ENCODE data around the gene TBC1D8.

TBC1D8 gene

GRCh38 chr2:101151146-101151858, at the start of gene TBC1D8:
Gene TBC1D8 (minus strand): TSS chr2:101151382. CDS start chr2:101151253, 129 bp downstream.
- Histone ChIP-seq H3K27ac (peak within 1 kb of the TSS; percentile 88), H3K9me3 (ENCODE audit: severe bottlenecking) (no peaks in the 10 kb centered on the region), H3K27me3 (ENCODE audit: insufficient read depth, low read depth, severe bottlenecking) (no peaks in the 10 kb centered on the region), H3K4me3 (ENCODE audit: low read depth, low read length) (peak within 1 kb of the TSS; percentile 91), H3K36me3 (peaks cover 6% of the 10 kb centered on the region)
- peak; percentile 92 for DNase-seq
- TF ChIP-seq CTCF (IDR thresholded peaks at IDR 0.05; ENCODE audit: low read depth, low read length) = no peak

GRCh38 chr2:101200676-101201075, 49.5 kb upstream of the TBC1D8 start:
- DNase-seq = no peak
- no peak for TF ChIP-seq CTCF (IDR thresholded peaks at IDR 0.05; ENCODE audit: low read depth, low read length)
- H3K9me3 ChIP-seq (ENCODE audit: severe bottlenecking) = no peaks in the 10 kb centered on the region
- H3K27ac ChIP-seq = no peak overlapping the region
- H3K27me3 ChIP-seq (ENCODE audit: insufficient read depth, low read depth, severe bottlenecking) = no peaks in the 10 kb centered on the region
- H3K4me3 ChIP-seq (ENCODE audit: low read depth, low read length) = no peak overlapping the region
- H3K36me3 ChIP-seq = no peaks in the 10 kb centered on the region

GRCh38 chr2:101199251-101199791, 48.1 kb upstream of the TBC1D8 start:
- Histone ChIP-seq H3K36me3 (no peaks in the 10 kb centered on the region), H3K27ac (no peak overlapping the region)
- no peak for TF ChIP-seq CTCF (IDR thresholded peaks at IDR 0.05; ENCODE audit: low read depth, low read length)

GRCh38 chr2:101197814-101198213, 46.6 kb upstream of the TBC1D8 start:
- no peak for DNase-seq
- Histone ChIP-seq H3K27ac (no peak overlapping the region), H3K36me3 (no peaks in the 10 kb centered on the region), H3K9me3 (ENCODE audit: severe bottlenecking) (no peaks in the 10 kb centered on the region), H3K4me3 (ENCODE audit: low read depth, low read length) (no peak overlapping the region), H3K27me3 (ENCODE audit: insufficient read depth, low read depth, severe bottlenecking) (no peaks in the 10 kb centered on the region)
- no peak for TF ChIP-seq CTCF (IDR thresholded peaks at IDR 0.05; ENCODE audit: low read depth, low read length)

More at GRCh38 chr2:101199251-101199791, 48.1 kb upstream of the TBC1D8 start:
- no peak overlapping the region for H3K4me3 ChIP-seq (ENCODE audit: low read depth, low read length)
- no peak for DNase-seq
- no peaks in the 10 kb centered on the region for H3K27me3 ChIP-seq (ENCODE audit: insufficient read depth, low read depth, severe bottlenecking)
- H3K9me3 ChIP-seq (ENCODE audit: severe bottlenecking) = no peaks in the 10 kb centered on the region

GRCh38 chr2:101197215-101197745, 46.1 kb upstream of the TBC1D8 start:
- no peaks in the 10 kb centered on the region for H3K36me3 ChIP-seq
- no peak overlapping the region for H3K4me3 ChIP-seq (ENCODE audit: low read depth, low read length)
- H3K9me3 ChIP-seq (ENCODE audit: severe bottlenecking) = no peaks in the 10 kb centered on the region
- DNase-seq = no peak
- no peaks in the 10 kb centered on the region for H3K27me3 ChIP-seq (ENCODE audit: insufficient read depth, low read depth, severe bottlenecking)
- no peak overlapping the region for H3K27ac ChIP-seq
- no peak for TF ChIP-seq CTCF (IDR thresholded peaks at IDR 0.05; ENCODE audit: low read depth, low read length)
